Measurements from ENCODE around the gene EPS15.

DNA sequence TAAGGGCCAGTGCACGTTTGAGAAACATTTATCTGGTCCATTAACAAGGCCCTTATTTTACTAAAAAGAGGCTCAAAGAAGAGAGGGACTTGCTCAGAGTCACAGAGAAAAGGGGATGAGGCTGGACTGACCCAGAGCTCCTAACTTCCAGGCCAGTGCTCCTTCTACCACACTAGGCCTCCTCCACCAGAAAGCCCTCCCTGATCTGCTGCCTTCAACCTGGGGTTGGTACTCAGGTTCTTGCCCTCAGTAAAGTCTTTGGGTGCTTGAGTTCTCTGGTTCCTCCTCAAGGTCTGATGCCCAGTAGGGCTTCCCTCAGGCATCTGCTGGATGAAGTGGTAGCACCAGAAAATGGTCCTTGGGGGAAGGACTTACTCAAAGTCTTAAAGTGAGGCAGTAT lies 214.7 kb downstream of the EPS15 start:
- no peak for TF ChIP-seq EZH2phosphoT487 (IDR thresholded peaks at IDR 0.05; ENCODE audit: low read depth, severe bottlenecking, unreplicated experiment)
- TF ChIP-seq, protein P1, sequence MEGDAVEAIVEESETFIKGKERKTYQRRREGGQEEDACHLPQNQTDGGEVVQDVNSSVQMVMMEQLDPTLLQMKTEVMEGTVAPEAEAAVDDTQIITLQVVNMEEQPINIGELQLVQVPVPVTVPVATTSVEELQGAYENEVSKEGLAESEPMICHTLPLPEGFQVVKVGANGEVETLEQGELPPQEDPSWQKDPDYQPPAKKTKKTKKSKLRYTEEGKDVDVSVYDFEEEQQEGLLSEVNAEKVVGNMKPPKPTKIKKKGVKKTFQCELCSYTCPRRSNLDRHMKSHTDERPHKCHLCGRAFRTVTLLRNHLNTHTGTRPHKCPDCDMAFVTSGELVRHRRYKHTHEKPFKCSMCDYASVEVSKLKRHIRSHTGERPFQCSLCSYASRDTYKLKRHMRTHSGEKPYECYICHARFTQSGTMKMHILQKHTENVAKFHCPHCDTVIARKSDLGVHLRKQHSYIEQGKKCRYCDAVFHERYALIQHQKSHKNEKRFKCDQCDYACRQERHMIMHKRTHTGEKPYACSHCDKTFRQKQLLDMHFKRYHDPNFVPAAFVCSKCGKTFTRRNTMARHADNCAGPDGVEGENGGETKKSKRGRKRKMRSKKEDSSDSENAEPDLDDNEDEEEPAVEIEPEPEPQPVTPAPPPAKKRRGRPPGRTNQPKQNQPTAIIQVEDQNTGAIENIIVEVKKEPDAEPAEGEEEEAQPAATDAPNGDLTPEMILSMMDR (IDR thresholded peaks at IDR 0.05; ENCODE audit: poor library complexity): no peak
- no peak for TF ChIP-seq EZH2 (IDR thresholded peaks at IDR 0.05; ENCODE audit: borderline replicate concordance)

Data from hepatocyte (in vitro differentiated cells).